Thyroid gland (tissue), 4 donors: Measurements from ENCODE around the gene C17orf75.
"Not testable (repeated sequence)": the region's sequence is repeated elsewhere in the genome, so short reads cannot be mapped to it uniquely, and the experiment has no call there.

Experiments
- CTCF ChIP-seq, 6 experiments: fragments of 200-600 bp in 3 of 6; fragments of 450-650 bp in 3 of 6; sonication (generic) in 3 of 6; IDR thresholded peaks; one replicate each; pipeline ENCODE4 v1.5.1; 2016 to 2019; ENCODE audit warnings: antibody characterized with exemption in 6 of 6, mild to moderate bottlenecking in 2 of 6, inconsistent platforms in 1 of 6, moderate library complexity in 1 of 6
- POLR2A ChIP-seq, 2 donors: fragments of 450-650 bp; IDR thresholded peaks; one replicate each; pipeline ENCODE4 v1.6.1; 2017; ENCODE audit warnings: antibody characterized with exemption in 2 of 2, mild to moderate bottlenecking in 2 of 2, moderate library complexity in 1 of 2

GRCh38 chr17:32352734-32353133 is 10.8 kb upstream of the C17orf75 start:
- not testable (repeated sequence) for TF ChIP-seq POLR2A, CTCF (IDR thresholded peaks at IDR 0.05)
